Gastroesophageal sphincter (tissue), 4 donors: ENCODE results near the gene SPSB1. TPM values are rescaled to one million over a fixed set of nuclear protein-coding genes. Genes with fewer than 3 reads are reported as not detected.
A peak's percentile ranks its signal among the peaks of the same experiment; 100 is the strongest.

ENCODE experiments used
- ATAC-seq: fragments of 150-250 bp; one replicate; pipeline ENCODE4 v1.9.1; 2016; ENCODE audit warnings: mild to moderate bottlenecking, moderate library complexity
- H3K27ac ChIP-seq, 4 donors: fragments of 200-600 bp; sonication (generic) in 3 of 4; 1 replicate in 3 of 4; 2 replicates in 1 of 4; pipeline ENCODE4 v1.5.1; 2016 to 2019
- H3K27me3 ChIP-seq: fragments of 200-600 bp; sonication (generic); one replicate; pipeline ENCODE4 v1.5.1; 2019
- H3K36me3 ChIP-seq, 2 donors: fragments of 200-600 bp; sonication (generic); one replicate each; pipeline ENCODE4 v1.5.1; 2019; ENCODE audit warnings: control low read depth in 1 of 2
- H3K4me1 ChIP-seq, 3 donors: fragments of 200-600 bp; sonication (generic); 1 replicate in 2 of 3; 2 replicates in 1 of 3; pipeline ENCODE4 v1.5.1; 2016 to 2019; ENCODE audit warnings: control low read depth in 2 of 3
- H3K4me3 ChIP-seq, 2 donors: fragments of 200-600 bp; sonication (generic); one replicate each; pipeline ENCODE4 v1.5.1; 2019; ENCODE audit warnings: mild to moderate bottlenecking in 1 of 2, moderate library complexity in 1 of 2
- H3K9me3 ChIP-seq, 3 donors: fragments of 200-600 bp; sonication (generic); one replicate each; pipeline ENCODE4 v1.5.1; 2017 to 2019; ENCODE audit warnings: control low read depth in 2 of 3
- CTCF ChIP-seq, 4 experiments: fragments of 200-600 bp in 2 of 4; fragments of 450-650 bp in 2 of 4; sonication (generic) in 1 of 4; IDR thresholded peaks; one replicate each; pipeline ENCODE4 v1.5.1; 2017 to 2019; ENCODE audit warnings: antibody characterized with exemption in 4 of 4, mild to moderate bottlenecking in 2 of 4, moderate library complexity in 2 of 4
- EP300 ChIP-seq: sonication (generic); formaldehyde crosslinking; IDR thresholded peaks from one replicate; pipeline ENCODE4 v1.6.1; 2017; ENCODE audit warnings: antibody characterized with exemption, mild to moderate bottlenecking
- POLR2A ChIP-seq, 2 donors: fragments of 450-650 bp; IDR thresholded peaks; one replicate each; pipeline ENCODE4 v1.6.1; 2017; ENCODE audit warnings: antibody characterized with exemption in 2 of 2, mild to moderate bottlenecking in 2 of 2, moderate library complexity in 1 of 2
- POLR2AphosphoS5 ChIP-seq: sonication (generic); formaldehyde crosslinking; IDR thresholded peaks from one replicate; pipeline ENCODE4 v1.6.1; 2017; ENCODE audit warnings: antibody characterized with exemption
- WGBS, 2 donors: methylation state at CpG; one replicate each; pipeline ENCODE4 v1.1.5; 2018; ENCODE audit warnings: low coverage in 1 of 2; 5-methylcytosine and 5-hydroxymethylcytosine counted together
- total RNA-seq, 4 donors: library from RNA; depleted of rRNA; stranded (reverse); fragments of >200 nt; gene quantifications; one replicate each; pipeline ENCODE4 v1.1.0, GENCODE V29; 2016

The SPSB1 gene
- total RNA-seq, 4 donors from 2014 or later: 56.3 to 111 (median 99.5) TPM

- Histone ChIP-seq H3K4me1 (peaks cover 5 to 90% (median 44%) of the 10 kb centered on the region in 3 donors), H3K36me3 (no peaks in the 10 kb centered on the region), H3K4me3 (no peak overlapping the region), H3K27me3 (no peaks in the 10 kb centered on the region), H3K9me3 (no peaks in the 10 kb centered on the region), H3K27ac (peak overlapping the region in 3 of 4 donors; percentile 82 to 88 (median 85))
- 72 to 100% methylated on average over 1 to 6 of the region's 12 CpGs for WGBS, 2 donors
- TF ChIP-seq CTCF (IDR thresholded peaks at IDR 0.05) (no peak), POLR2AphosphoS5 (no peak), EP300 (no peak), POLR2A (IDR thresholded peaks at IDR 0.05) (no peak)
- no peak for ATAC-seq
These were observed 36.0 kb downstream of the SPSB1 start for GRCh38 chr1:9328715-9329114.

- no peaks in the 10 kb centered on the region for H3K36me3 ChIP-seq
- TF ChIP-seq POLR2A (IDR thresholded peaks at IDR 0.05) (no peak), CTCF (IDR thresholded peaks at IDR 0.05) (no peak), POLR2AphosphoS5 (no peak), EP300 (no peak)
- no peaks in the 10 kb centered on the region for H3K9me3 ChIP-seq
- no peaks in the 10 kb centered on the region for H3K27me3 ChIP-seq
- H3K4me1 ChIP-seq: peaks cover 2 to 82% (median 23%) of the 10 kb centered on the region in 3 donors
- H3K4me3 ChIP-seq: no peak overlapping the region
- ATAC-seq: no peak
- 73 to 87% methylated on average over 3 to 6 of the region's 8 CpGs for WGBS, 2 donors
- H3K27ac ChIP-seq: no peak overlapping the region
These were observed 38.3 kb downstream of the SPSB1 start for GRCh38 chr1:9331016-9331415.

- peak overlapping the region in 3 of 4 donors; percentile 47 to 64 (median 59) for H3K27ac ChIP-seq
These were observed 39.1 kb downstream of the SPSB1 start for GRCh38 chr1:9331558-9332346.

GRCh38 chr1:9332513-9333143 is 39.9 kb downstream of the SPSB1 start:
- H3K36me3 ChIP-seq: no peaks in the 10 kb centered on the region
- peak overlapping the region in 3 of 4 donors; percentile 47 to 64 (median 59) for H3K27ac ChIP-seq
- no peak overlapping the region for H3K4me3 ChIP-seq
- no peak for ATAC-seq
- H3K9me3 ChIP-seq: no peaks in the 10 kb centered on the region
- peaks cover 0 to 82% (median 24%) of the 10 kb centered on the region in 3 donors for H3K4me1 ChIP-seq
- H3K27me3 ChIP-seq: no peaks in the 10 kb centered on the region
- WGBS, 2 donors: 77 to 83% methylated on average over 5 to 12 of the region's 12 CpGs
- no peak for TF ChIP-seq EP300
- TF ChIP-seq POLR2A (IDR thresholded peaks at IDR 0.05): no peak
- no peak for TF ChIP-seq POLR2AphosphoS5
- no peak for TF ChIP-seq CTCF (IDR thresholded peaks at IDR 0.05)

More at GRCh38 chr1:9331558-9332346, 39.1 kb downstream of the SPSB1 start:
- 69 to 77% methylated on average over 10 to 12 of the region's 13 CpGs for WGBS, 2 donors
- H3K36me3 ChIP-seq: no peaks in the 10 kb centered on the region
- no peaks in the 10 kb centered on the region for H3K9me3 ChIP-seq
- no peak overlapping the region for H3K4me3 ChIP-seq
- ATAC-seq: no peak
- no peaks in the 10 kb centered on the region for H3K27me3 ChIP-seq
- peaks cover 2 to 82% (median 22%) of the 10 kb centered on the region in 3 donors for H3K4me1 ChIP-seq
- TF ChIP-seq CTCF (IDR thresholded peaks at IDR 0.05): no peak
- no peak for TF ChIP-seq POLR2A (IDR thresholded peaks at IDR 0.05)
- no peak for TF ChIP-seq POLR2AphosphoS5
- TF ChIP-seq EP300: no peak
